Epithelial cell of proximal tubule (primary cell): ENCODE measurements around the gene TMEM237. TPM values are rescaled to one million over a fixed set of nuclear protein-coding genes. Genes with fewer than 3 reads are reported as not detected.

Experiments
- DNase-seq: peaks from one replicate; pipeline ENCODE4 v3.0.0-alpha.2; 2011; ENCODE audit warnings: low read depth
- H3K4me3 ChIP-seq: 2 replicates; pipeline ENCODE4 v1.5.1; 2011; ENCODE audit warnings: low read depth, mild to moderate bottlenecking, low read length
- CTCF ChIP-seq: conservative IDR thresholded peaks from 2 replicates; pipeline ENCODE4 v1.5.1; 2012; ENCODE audit warnings: low read depth, mild to moderate bottlenecking, low read length
- total RNA-seq: library from RNA; depleted of rRNA; stranded (reverse); fragments of >200 nt; gene quantifications from 2 replicates; pipeline ENCODE4 v1.2.3, GENCODE V29; 2015

The TMEM237 gene
- total RNA-seq, 1 donor from 2014 or later: 53.1 TPM

DNA sequence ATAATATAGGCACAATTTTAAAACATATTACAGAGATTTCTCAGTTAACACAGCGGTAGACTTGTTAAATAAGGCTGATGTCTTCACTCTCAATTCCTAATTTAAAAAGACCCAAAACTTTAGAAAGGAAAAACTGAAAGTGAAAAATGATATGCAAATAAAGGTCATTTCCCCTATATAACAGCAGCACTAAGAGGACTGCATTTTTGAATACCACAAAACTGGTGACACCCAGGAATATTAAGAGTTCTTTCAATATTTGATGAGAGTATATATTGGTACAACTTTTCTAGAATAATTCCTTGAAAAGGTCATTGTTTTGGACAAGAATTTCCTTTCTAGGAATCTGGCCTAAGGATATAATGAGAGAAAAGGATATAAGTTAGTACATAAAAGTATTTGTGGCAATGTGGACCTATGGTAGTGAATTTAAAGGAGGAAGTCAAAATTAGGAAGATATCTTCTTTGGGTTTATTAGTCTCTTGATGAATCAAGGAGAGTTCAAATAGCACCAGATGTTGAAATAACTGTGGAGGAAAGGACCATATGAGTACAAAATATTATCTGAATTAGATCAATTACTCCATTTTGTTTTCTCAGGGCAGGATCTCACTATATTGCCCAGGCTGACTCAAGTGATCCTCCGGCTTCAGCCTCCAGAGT, 70.3 kb downstream of the TMEM237 start:
- H3K4me3 ChIP-seq: no peak overlapping the region
- no peak for DNase-seq
- TF ChIP-seq CTCF: no peak

Other genes with a start within 250 kb of the TMEM237 start
- 11.2 and 17.9 TPM in 2 replicates for gene TRAK2, start 192.0 kb downstream of the TMEM237 start, total RNA-seq
- 27.8 and 31.0 TPM in 2 replicates for gene STRADB, start 191.8 kb downstream of the TMEM237 start, total RNA-seq
- gene MPP4, start 55.1 kb upstream of the TMEM237 start, total RNA-seq: 1.0 TPM in 1 of 2 replicates, not detected in the other
- 15.6 and 20.8 TPM in 2 replicates for gene ALS2, start 137.4 kb upstream of the TMEM237 start, total RNA-seq
- gene CDK15, start 163.0 kb upstream of the TMEM237 start, total RNA-seq: 2.3 and 6.4 TPM in 2 replicates